Neuronal stem cell (in vitro differentiated cells): ENCODE results near the gene POSTN.

Source experiments
- DNase-seq: peaks from one replicate; pipeline ENCODE4 v3.0.0-alpha.2; 2013; ENCODE audit warnings: low spot score
- H2AFZ ChIP-seq: one replicate; pipeline ENCODE4 v1.6.1; 2013; ENCODE audit warnings: mild to moderate bottlenecking, low read length, inconsistent platforms
- H2AK5ac ChIP-seq: 2 replicates; pipeline ENCODE4 v1.6.1; 2013; ENCODE audit warnings: low read depth, mild to moderate bottlenecking, inconsistent platforms, low read length, moderate library complexity, mixed read lengths
- H2BK120ac ChIP-seq: 2 replicates; pipeline ENCODE4 v1.6.1; 2013; ENCODE audit warnings: low read depth, mild to moderate bottlenecking, inconsistent platforms, low read length, moderate library complexity, mixed read lengths
- H2BK12ac ChIP-seq: one replicate; pipeline ENCODE4 v1.6.1; 2013; ENCODE audit warnings: low read length, inconsistent platforms
- H2BK15ac ChIP-seq: 2 replicates; pipeline ENCODE4 v1.6.1; 2013; ENCODE audit warnings: mild to moderate bottlenecking, low read length, inconsistent platforms, mixed read lengths
- H2BK5ac ChIP-seq: one replicate; pipeline ENCODE4 v1.6.1; 2013; ENCODE audit warnings: inconsistent platforms, mild to moderate bottlenecking, low read length, moderate library complexity
- H3K14ac ChIP-seq: one replicate; pipeline ENCODE4 v1.6.1; 2013; ENCODE audit warnings: low read length, inconsistent platforms
- H3K18ac ChIP-seq: 2 replicates; pipeline ENCODE4 v1.6.1; 2013; ENCODE audit warnings: low read length, inconsistent platforms
- H3K23ac ChIP-seq: 2 replicates; pipeline ENCODE4 v1.6.1; 2013; ENCODE audit warnings: low read depth, mild to moderate bottlenecking, mixed read lengths, low read length, inconsistent platforms; ENCODE audit not compliant: poor library complexity
- H3K27ac ChIP-seq: replicated peaks from 3 replicates; pipeline ENCODE4 v1.5.1; 2013; ENCODE audit warnings: low read length, inconsistent platforms
- H3K27me3 ChIP-seq, 3 experiments: 2 replicates each; pipeline ENCODE4 v1.6.1; 2013; ENCODE audit warnings: low read length in 3 of 3, mild to moderate bottlenecking in 2 of 3, inconsistent platforms in 1 of 3, low read depth in 1 of 3, mixed read lengths in 1 of 3, moderate library complexity in 1 of 3; ENCODE audit not compliant: control insufficient read depth in 3 of 3, insufficient read depth in 3 of 3
- H3K36me3 ChIP-seq, 2 donors: replicated peaks in 1 of 2; 2 replicates each; pipeline ENCODE4 v1.6.1; 2013; ENCODE audit warnings: low read length in 2 of 2; ENCODE audit not compliant: control insufficient read depth in 2 of 2, insufficient read depth in 2 of 2
- H3K4ac ChIP-seq: 2 replicates; pipeline ENCODE4 v1.6.1; 2013; ENCODE audit warnings: inconsistent platforms, mild to moderate bottlenecking, low read length, moderate library complexity
- H3K4me1 ChIP-seq, 2 donors: 1 replicate in 1 of 2; 2 replicates in 1 of 2; pipeline ENCODE4 v1.6.1; 2013; ENCODE audit warnings: low read length in 2 of 2, low read depth in 1 of 2; ENCODE audit not compliant: control insufficient read depth in 2 of 2, insufficient read depth in 1 of 2
- H3K4me2 ChIP-seq: one replicate; pipeline ENCODE4 v1.6.1; 2013; ENCODE audit warnings: mild to moderate bottlenecking, low read length, inconsistent platforms; ENCODE audit not compliant: insufficient read depth, poor library complexity, severe bottlenecking
- H3K4me3 ChIP-seq, 2 donors: 2 replicates each; pipeline ENCODE4 v1.5.1; 2013; ENCODE audit warnings: low read length in 2 of 2, mild to moderate bottlenecking in 2 of 2, inconsistent platforms in 1 of 2, moderate library complexity in 1 of 2
- H3K79me1 ChIP-seq: one replicate; pipeline ENCODE4 v1.6.1; 2013; ENCODE audit warnings: low read depth, mild to moderate bottlenecking, inconsistent platforms, low read length, moderate library complexity
- H3K9ac ChIP-seq: one replicate; pipeline ENCODE4 v1.6.1; 2013; ENCODE audit warnings: mild to moderate bottlenecking, low read depth, low read length, inconsistent platforms; ENCODE audit not compliant: poor library complexity
- H3K9me3 ChIP-seq, 2 donors: replicated peaks in 1 of 2; 2 replicates each; pipeline versions ENCODE3 to v1.6.1; 2013; ENCODE audit warnings: low read length in 2 of 2, mild to moderate bottlenecking in 2 of 2, inconsistent platforms in 1 of 2, low read depth in 1 of 2, mixed read lengths in 1 of 2, moderate library complexity in 1 of 2; ENCODE audit not compliant: control insufficient read depth in 2 of 2, insufficient read depth in 1 of 2
- H4K8ac ChIP-seq: one replicate; pipeline ENCODE4 v1.6.1; 2013; ENCODE audit warnings: low read depth, mild to moderate bottlenecking, inconsistent platforms, low read length, moderate library complexity
- H4K91ac ChIP-seq: one replicate; pipeline ENCODE4 v1.6.1; 2013; ENCODE audit warnings: low read length, low read depth, mild to moderate bottlenecking, inconsistent platforms; ENCODE audit not compliant: poor library complexity
- WGBS, 2 donors: extraction: QIAGEN DNeasy Blood & Tissue Kit; methylation state at CpG; one replicate each; pipeline ENCODE4 v1.1.7; 2013; ENCODE audit warnings: missing lambda C conversion rate in 2 of 2, mixed read lengths in 1 of 2; ENCODE audit not compliant: insufficient read length in 2 of 2, insufficient replicate concordance in 1 of 2; ENCODE audit errors: extremely low coverage in 2 of 2; 5-methylcytosine and 5-hydroxymethylcytosine counted together

The POSTN gene

GRCh38 chr13:37627428-37627827 is 28.9 kb upstream of the POSTN start:
- H3K4ac ChIP-seq: no peak overlapping the region
- H4K91ac ChIP-seq: no peak overlapping the region
- H2BK5ac ChIP-seq: no peak overlapping the region
- H3K9ac ChIP-seq: no peak overlapping the region
- H3K27me3 ChIP-seq: no peaks in the 10 kb centered on the region
- WGBS, 2 donors: no CpG with 5 or more reads among the region's 4 CpGs
- no peak overlapping the region for H2BK15ac ChIP-seq
- H3K18ac ChIP-seq: no peak overlapping the region
- no peak overlapping the region for H2BK12ac ChIP-seq
- H3K9me3 ChIP-seq: peaks cover 0 to 5% of the 10 kb centered on the region in 2 donors
- H3K14ac ChIP-seq: no peak overlapping the region
- no peak overlapping the region for H4K8ac ChIP-seq
- no peak overlapping the region for H3K4me3 ChIP-seq
- no peaks in the 10 kb centered on the region for H3K4me1 ChIP-seq
- H3K4me2 ChIP-seq: no peak overlapping the region
- no peak overlapping the region for H2AFZ ChIP-seq
- no peaks in the 10 kb centered on the region for H3K36me3 ChIP-seq
- no peaks in the 10 kb centered on the region for H3K79me1 ChIP-seq
- no peak overlapping the region for H3K27ac ChIP-seq
- DNase-seq: no peak
- no peak overlapping the region for H3K23ac ChIP-seq
- no peak overlapping the region for H2AK5ac ChIP-seq
- H2BK120ac ChIP-seq: no peak overlapping the region

- Histone ChIP-seq H2AFZ (no peak overlapping the region), H3K14ac (no peak overlapping the region), H3K27me3 (no peaks in the 10 kb centered on the region), H3K4me3 (no peak overlapping the region), H3K23ac (no peak overlapping the region), H3K9ac (no peak overlapping the region), H3K27ac (no peak overlapping the region), H4K8ac (no peak overlapping the region), H3K36me3 (no peaks in the 10 kb centered on the region), H3K4ac (no peak overlapping the region), H2BK12ac (no peak overlapping the region), H3K4me1 (peaks cover 0 to 4% of the 10 kb centered on the region in 2 donors), H3K9me3 (no peaks in the 10 kb centered on the region), H4K91ac (no peak overlapping the region), H3K4me2 (no peak overlapping the region), H3K79me1 (no peaks in the 10 kb centered on the region), H2BK120ac (no peak overlapping the region), H2BK5ac (no peak overlapping the region), H2BK15ac (no peak overlapping the region), H2AK5ac (no peak overlapping the region), H3K18ac (no peak overlapping the region)
- DNase-seq: no peak
- no CpG with 5 or more reads among the region's 3 CpGs for WGBS, 2 donors
Measured at GRCh38 chr13:37621811-37622361, 23.3 kb upstream of the POSTN start.

- Histone ChIP-seq H2AFZ (no peak overlapping the region), H2BK5ac (no peak overlapping the region), H3K4me2 (no peak overlapping the region), H3K9ac (no peak overlapping the region), H3K4me1 (peaks cover 0 to 4% of the 10 kb centered on the region in 2 donors), H3K27ac (no peak overlapping the region), H3K14ac (no peak overlapping the region), H3K4me3 (no peak overlapping the region), H2BK12ac (no peak overlapping the region), H3K23ac (no peak overlapping the region), H3K79me1 (no peaks in the 10 kb centered on the region), H4K91ac (no peak overlapping the region), H3K9me3 (no peaks in the 10 kb centered on the region), H3K18ac (no peak overlapping the region), H2BK120ac (no peak overlapping the region), H4K8ac (no peak overlapping the region), H3K4ac (no peak overlapping the region), H3K36me3 (no peaks in the 10 kb centered on the region), H3K27me3 (no peaks in the 10 kb centered on the region), H2AK5ac (no peak overlapping the region), H2BK15ac (no peak overlapping the region)
- no peak for DNase-seq
- no CpG with 5 or more reads among the region's 2 CpGs for WGBS, 2 donors
Measured at GRCh38 chr13:37618554-37618953, 20.0 kb upstream of the POSTN start.

- H4K8ac ChIP-seq: no peak overlapping the region
Measured at GRCh38 chr13:37617173-37617572, 18.6 kb upstream of the POSTN start.

More at GRCh38 chr13:37617173-37617572, 18.6 kb upstream of the POSTN start:
- Histone ChIP-seq H2BK15ac (no peak overlapping the region), H3K4me2 (no peak overlapping the region), H2BK120ac (no peak overlapping the region), H4K91ac (no peak overlapping the region), H2AK5ac (no peak overlapping the region), H3K27ac (no peak overlapping the region), H2AFZ (peak overlapping the region; percentile 12), H3K18ac (no peak overlapping the region), H3K4me3 (no peak overlapping the region), H3K36me3 (no peaks in the 10 kb centered on the region), H3K9ac (no peak overlapping the region), H3K79me1 (no peaks in the 10 kb centered on the region), H3K4me1 (peaks cover 0 to 4% of the 10 kb centered on the region in 2 donors), H3K4ac (no peak overlapping the region), H2BK5ac (no peak overlapping the region), H2BK12ac (no peak overlapping the region), H3K23ac (no peak overlapping the region), H3K9me3 (no peaks in the 10 kb centered on the region), H3K14ac (no peak overlapping the region), H3K27me3 (no peaks in the 10 kb centered on the region)
- no CpG with 5 or more reads among the region's 1 CpG for WGBS, 2 donors
- no peak for DNase-seq
